ENCODE results near the gene BBS4.
A peak's percentile ranks its signal among the peaks of the same experiment; 100 is the strongest.
"Not testable (repeated sequence)": the region's sequence is repeated elsewhere in the genome, so short reads cannot be mapped to it uniquely, and the experiment has no call there.

Gene BBS4, protein sequence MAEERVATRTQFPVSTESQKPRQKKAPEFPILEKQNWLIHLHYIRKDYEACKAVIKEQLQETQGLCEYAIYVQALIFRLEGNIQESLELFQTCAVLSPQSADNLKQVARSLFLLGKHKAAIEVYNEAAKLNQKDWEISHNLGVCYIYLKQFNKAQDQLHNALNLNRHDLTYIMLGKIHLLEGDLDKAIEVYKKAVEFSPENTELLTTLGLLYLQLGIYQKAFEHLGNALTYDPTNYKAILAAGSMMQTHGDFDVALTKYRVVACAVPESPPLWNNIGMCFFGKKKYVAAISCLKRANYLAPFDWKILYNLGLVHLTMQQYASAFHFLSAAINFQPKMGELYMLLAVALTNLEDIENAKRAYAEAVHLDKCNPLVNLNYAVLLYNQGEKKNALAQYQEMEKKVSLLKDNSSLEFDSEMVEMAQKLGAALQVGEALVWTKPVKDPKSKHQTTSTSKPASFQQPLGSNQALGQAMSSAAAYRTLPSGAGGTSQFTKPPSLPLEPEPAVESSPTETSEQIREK

DNA sequence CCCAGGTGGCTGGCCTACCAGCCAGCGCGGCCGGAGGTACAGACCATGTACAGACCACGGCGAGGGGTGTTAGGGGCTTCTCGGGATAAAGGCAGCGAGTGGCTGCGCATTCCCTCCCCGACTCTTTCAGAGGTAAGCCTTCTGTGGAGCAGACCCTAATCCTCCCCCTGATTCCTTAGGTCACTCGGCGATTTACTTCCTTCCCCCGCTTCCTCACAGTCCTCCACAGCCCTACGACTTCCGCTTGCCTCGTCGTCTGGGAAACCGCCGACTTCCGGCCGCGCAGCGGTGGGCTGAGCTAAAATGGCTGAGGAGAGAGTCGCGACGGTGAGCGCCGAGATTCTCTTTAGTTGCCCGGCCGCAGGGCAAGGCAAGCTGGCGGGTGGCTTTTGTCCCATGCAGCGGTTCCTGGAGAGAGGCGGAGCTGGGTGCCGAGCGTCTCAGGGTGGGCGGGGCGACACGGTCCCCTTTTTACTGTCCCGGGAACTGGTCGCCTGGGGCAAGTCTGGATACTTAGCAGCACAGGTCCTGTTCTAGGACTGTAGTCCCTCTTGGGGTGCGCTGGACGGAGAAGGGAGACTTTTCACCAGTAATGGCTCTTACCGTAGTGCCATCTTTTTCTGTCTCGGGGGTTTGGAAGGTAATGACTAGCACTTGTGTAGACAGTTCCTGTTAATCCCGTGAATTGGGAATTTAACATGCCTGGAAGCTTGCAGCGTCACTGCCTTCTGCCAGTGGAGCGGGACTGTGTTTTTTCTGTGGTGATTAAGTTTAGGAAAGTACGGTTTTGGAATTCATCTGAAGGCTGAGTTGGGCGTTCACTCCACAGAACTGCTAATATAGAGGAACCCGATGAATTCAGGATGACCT lies at the start of gene BBS4, which contains the start of gene HIGD2B:
Gene BBS4, plus strand, starts transcription at position 283 of the 870 bp plus-strand sequence. Its CDS starts 21 bp downstream, at position 304.
Gene HIGD2B, minus strand, starts transcription at position 258 of the 870 bp plus-strand sequence. CDS start 9,808 bp downstream, outside the sequence.
- TF ChIP-seq, protein P1, sequence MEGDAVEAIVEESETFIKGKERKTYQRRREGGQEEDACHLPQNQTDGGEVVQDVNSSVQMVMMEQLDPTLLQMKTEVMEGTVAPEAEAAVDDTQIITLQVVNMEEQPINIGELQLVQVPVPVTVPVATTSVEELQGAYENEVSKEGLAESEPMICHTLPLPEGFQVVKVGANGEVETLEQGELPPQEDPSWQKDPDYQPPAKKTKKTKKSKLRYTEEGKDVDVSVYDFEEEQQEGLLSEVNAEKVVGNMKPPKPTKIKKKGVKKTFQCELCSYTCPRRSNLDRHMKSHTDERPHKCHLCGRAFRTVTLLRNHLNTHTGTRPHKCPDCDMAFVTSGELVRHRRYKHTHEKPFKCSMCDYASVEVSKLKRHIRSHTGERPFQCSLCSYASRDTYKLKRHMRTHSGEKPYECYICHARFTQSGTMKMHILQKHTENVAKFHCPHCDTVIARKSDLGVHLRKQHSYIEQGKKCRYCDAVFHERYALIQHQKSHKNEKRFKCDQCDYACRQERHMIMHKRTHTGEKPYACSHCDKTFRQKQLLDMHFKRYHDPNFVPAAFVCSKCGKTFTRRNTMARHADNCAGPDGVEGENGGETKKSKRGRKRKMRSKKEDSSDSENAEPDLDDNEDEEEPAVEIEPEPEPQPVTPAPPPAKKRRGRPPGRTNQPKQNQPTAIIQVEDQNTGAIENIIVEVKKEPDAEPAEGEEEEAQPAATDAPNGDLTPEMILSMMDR (conservative IDR thresholded peaks at IDR 0.05), result no peak
- H3K27ac ChIP-seq, result peak within 1 kb of the TSS; percentile 88

DNA sequence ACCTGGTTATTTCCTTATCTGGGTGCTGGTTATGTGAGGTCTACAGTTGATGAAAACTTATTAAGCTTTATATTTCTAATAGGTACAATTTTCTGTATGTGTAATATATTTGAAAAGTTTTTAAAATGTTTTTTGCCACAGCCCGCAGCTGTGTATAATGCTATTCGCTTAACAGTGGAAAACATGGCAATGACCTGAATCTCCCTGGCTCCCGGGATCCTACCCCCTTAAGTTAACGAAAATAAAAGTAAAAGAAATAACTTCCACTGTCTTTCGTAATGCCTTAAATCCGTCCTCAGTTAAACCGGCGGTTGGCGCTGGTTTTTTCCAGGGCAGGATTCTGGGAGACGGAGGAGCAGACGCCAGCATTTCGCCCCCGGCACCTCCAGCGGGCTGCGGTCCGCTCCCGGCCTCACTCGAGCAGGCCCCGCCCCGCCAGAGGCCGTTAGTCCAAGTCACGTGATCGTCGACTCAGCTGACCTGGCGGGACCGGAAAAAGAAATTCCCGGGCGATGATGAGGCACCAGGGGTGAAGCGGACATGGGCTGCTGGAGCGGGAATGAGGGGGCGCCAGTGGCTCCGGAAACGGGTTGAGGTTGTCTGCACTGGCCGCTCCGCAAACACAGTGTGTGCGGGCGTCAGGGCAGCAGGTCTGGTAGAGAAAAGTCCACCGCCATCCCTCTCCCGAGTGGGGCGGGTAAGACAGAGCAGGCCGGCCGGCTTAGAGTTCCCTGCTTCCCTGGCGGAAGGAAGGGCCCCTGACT lies 49.3 kb upstream of the BBS4 start:
- H3K27ac ChIP-seq, result not testable (repeated sequence)

DNA sequence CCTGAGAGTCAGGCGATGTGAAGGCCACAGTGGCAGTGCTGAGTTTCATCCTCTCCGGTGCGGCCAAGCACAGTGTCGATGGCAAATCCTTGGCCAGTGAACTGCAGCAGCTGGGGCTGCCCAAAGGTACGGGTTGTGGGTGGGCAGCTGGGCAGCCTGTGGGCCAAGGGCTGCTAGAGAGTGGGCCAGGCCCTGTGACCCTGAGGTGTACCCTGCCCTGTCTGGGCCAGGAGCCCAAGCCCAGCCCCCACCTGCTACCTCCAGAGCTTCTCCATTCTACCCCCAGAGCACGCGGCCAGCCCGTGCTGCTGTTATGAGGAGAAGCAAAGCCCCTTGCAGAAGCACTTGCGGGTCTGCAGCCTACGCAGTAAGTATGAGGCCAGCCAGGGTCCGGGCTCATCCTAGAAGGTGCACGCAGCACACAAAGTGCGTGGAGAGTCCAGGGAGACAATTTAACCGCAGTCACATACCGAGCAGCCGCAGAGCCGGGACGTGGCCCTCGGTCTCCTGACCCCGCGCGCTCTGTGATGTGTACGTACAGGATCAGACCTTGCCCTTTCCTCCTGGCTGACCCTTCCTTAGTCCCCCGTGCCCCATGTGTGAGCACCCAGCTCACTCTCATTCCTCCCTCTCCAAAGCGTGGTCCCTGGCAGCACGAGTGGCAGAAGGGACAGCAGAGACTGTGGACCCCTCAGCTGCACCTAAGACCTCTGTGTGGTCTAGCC lies 46.1 kb upstream of the BBS4 start:
- not testable (repeated sequence) for H3K27ac ChIP-seq

DNA sequence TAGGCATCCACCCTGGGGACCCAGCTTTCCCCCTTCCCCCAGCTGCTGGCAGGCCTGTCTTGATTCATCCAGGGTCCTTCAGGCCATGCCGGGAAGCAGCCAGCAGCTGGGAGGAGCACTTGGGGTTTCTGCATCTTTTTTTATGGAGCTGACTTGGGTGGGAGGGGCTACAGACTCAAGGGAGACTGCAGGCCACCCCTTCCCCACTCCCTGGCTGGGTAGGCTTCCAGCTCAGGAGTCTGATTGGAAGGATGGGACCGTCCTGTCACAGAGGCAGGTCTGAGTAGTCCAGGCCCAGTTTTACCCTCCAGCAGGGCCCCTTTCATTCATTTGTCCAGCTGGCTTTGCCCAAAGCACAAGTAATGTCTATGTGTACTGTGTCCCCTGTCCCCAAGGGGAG lies 43.7 kb upstream of the BBS4 start:
- H3K27ac ChIP-seq, result not testable (repeated sequence)

DNA sequence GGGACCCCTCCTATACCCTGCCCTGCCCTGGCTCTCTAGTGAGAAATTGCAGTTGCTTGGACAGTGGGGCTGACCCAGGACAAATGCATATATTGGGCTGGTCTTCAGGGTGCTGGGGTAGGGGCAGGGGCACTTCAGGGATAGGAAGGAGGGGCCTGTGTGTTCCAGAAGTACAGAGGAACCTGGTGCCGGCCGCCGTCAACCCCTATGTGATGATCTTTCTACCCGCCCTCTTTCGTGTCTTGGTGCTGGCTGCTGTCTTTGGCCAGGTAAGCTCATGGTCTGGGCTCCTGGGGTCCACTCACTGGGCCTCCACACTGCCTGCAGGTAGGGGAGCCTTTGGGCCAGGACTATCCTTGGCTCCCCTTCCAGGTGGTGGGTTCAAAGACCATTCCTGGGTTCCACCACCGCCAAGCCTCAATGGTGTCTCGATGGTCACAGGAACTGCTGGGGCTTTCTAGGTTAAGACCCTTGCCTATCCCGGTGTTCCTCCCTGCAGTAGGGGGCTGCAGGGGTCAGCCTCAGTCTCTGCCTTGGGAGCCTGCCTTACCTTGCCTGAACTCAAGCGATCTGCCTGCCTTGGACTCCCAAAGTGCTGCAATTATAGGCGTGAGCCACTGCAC lies 37.3 kb upstream of the BBS4 start:
- H3K27ac ChIP-seq, result not testable (repeated sequence)

DNA sequence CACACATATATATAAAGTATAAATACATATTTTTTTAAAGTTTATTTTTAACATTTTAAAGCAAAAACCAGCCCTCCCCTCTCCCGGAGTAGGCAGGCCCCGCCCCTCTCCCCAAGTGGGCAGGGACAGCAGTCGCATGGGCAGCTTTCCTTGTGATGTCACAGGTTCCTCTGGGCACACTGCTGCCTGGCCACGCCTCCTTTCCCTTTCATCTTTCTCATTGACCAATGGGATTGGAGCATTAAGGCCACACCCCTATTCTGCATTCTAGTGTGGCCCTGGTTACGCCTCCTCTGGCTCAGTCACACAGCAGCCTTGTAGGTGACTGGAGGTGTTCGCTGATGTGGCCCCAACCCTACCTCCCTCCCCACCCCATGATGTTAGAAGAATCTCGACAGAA lies 31.6 kb upstream of the BBS4 start, which contains the start of gene GOLGA6B:
Gene GOLGA6B, plus strand, starts transcription at position 301 of the 400 bp plus-strand sequence. Its CDS starts 41 bp downstream, at position 342.
- not testable (repeated sequence) for H3K27ac ChIP-seq

DNA sequence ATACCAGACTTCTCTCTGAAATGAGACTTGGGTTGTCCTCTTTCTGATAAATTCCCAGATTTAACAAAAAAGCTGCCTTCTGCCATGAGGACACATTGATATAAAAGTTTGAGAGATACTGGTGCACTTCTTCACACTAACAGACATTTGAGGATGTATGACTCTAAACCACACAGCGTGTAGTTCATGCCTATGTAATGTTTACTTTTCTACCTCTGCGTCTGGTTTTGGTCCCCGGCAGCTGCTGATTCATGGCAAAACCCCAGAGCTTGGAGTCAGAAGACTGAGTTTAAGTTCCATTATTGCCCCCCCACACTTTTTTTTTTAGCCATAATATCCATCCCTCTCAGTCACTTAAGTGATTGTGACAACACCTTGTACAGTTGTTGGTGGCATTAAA lies 30.0 kb upstream of the BBS4 start:
- H3K27ac ChIP-seq, result not testable (repeated sequence)

DNA sequence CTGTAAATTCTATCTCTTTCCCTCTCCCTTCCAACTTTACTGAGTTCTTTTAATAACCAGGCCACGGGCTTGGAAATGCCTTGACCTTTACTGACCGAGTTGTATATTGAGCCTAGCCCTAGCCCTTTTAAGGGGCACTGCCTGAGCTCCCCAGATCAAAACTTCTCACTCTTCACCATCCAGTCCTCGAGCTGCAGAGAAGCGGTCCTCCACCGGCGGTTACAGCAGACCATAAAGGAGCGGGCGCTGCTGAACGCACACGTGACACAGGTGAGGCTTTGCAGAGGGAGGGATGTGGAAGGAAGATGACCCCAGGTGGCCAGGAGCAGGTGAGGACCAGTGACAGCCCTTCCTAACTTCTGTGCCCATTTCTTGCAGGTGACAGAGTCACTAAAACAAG lies 24.9 kb upstream of the BBS4 start:
- H3K27ac ChIP-seq, result not testable (repeated sequence)

DNA sequence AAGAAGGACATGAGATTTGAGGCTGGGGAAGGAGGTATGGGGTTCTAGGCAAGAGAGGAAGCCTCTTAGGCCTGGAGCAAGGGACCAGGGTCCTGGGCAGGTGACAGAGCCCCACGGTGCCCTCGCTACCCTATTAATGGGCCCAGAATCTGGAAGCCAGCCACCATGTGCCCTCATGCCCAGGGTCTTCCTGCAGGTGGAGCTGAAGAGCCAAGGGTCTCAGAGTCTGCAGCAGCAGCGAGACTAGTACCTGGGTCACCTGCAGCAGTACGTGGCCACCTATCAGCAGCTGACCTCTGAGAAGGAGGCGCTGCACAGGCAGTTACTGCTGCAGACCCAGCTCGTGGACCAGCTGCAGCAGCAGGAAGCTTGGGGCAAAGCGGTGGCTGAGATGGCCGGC lies 22.1 kb upstream of the BBS4 start:
- H3K27ac ChIP-seq, result not testable (repeated sequence)

DNA sequence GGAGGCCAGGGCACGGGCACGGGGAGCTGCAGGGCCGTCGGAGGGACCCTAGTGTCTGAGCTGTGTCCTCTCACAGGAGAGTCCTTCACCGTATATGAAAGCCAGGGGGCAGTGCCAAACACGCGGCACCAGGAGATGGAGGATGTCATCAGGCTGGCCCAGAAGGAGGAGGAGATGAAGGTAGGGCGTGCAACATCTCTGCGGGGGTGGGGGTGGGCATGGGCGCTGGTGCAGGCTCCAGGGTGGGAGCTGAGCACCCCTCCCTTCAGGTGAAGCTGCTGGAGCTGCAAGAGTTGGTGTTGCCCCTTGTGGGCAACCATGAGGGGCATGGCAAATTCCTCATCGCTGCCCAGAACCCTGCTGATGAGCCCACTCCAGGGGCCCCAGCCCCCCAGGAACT lies 20.3 kb upstream of the BBS4 start:
- H3K27ac ChIP-seq, result not testable (repeated sequence)

DNA sequence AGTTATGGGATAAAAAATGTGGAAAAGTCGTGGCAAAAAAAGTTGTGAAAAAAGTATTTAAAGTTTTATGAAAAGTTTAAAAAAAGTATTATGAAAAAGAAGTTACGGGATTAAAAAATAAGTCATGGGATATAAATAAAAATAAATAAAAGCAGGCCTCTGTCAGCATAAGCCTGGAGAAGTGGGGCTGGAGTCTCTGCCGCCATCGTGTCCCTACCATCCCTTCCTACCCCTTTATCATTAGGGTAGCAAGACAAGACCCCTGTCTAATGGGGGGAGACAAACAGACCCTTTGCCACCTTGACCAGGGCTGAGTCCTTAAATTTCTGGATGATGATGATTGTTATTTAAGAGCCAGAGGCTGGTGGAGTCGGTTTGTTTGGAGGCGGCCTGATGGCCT lies 16.2 kb upstream of the BBS4 start:
- not testable (repeated sequence) for H3K27ac ChIP-seq

DNA sequence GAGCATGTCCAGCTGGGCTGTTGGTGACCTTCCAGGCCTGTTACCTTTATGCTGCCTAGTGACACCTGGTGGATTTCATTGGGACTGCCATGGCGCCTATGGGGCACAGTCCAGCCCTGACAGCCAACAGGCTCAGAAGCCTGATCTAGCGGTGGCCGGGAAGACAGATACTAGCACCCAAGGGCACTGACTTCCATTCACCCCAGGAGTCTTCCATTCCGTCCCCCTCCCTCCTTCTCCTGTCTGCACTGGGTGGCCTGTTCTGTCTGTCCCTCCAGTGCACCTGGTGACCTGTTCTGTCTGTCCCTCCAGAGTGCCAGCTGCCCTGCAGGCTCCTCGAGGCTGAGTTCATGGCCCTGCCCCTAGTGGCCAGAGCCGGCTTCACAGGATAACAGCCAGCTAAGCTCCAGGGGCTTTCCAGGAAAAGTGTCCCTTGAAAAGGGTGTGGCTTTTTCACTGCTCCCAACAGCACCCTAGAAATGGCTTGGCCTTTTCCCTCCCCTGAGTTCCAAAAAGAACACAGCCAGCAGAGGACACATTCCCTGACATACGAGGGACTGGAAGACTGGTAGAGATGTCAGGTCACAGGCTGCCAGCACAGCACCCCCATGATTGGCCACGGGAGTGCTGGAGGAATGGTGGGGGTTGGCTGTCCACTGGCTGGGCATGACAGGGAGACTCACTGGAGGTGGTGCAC lies 15.2 kb upstream of the BBS4 start:
- peak overlapping the region; percentile 30; the same call in 1 of the 2 replicates for H3K27ac ChIP-seq
- TF ChIP-seq, protein P1 (conservative IDR thresholded peaks at IDR 0.05), result peak; percentile 97

Data from VCaP (cell line).